Measurements from ENCODE around the gene WDR82. TPM values are rescaled to one million over a fixed set of nuclear protein-coding genes. Genes with fewer than 3 reads are reported as not detected.

Gene WDR82
- total RNA-seq, 4 donors from 2014 or later = 46.7 to 57.6 (median 52.5) TPM

- Histone ChIP-seq H3K36me3 (peaks cover 4% of the 10 kb centered on the region), H3K27me3 (no peaks in the 10 kb centered on the region), H3K4me3 (no peak overlapping the region), H3K9me3 (no peaks in the 10 kb centered on the region), H3K27ac (no peak overlapping the region), H3K4me1 (no peaks in the 10 kb centered on the region)
- TF ChIP-seq EP300 (IDR thresholded peaks at IDR 0.05) (no peak), POLR2A (IDR thresholded peaks at IDR 0.05) (no peak), POLR2AphosphoS5 (IDR thresholded peaks at IDR 0.05) (no peak)
- TF ChIP-seq, protein P1, sequence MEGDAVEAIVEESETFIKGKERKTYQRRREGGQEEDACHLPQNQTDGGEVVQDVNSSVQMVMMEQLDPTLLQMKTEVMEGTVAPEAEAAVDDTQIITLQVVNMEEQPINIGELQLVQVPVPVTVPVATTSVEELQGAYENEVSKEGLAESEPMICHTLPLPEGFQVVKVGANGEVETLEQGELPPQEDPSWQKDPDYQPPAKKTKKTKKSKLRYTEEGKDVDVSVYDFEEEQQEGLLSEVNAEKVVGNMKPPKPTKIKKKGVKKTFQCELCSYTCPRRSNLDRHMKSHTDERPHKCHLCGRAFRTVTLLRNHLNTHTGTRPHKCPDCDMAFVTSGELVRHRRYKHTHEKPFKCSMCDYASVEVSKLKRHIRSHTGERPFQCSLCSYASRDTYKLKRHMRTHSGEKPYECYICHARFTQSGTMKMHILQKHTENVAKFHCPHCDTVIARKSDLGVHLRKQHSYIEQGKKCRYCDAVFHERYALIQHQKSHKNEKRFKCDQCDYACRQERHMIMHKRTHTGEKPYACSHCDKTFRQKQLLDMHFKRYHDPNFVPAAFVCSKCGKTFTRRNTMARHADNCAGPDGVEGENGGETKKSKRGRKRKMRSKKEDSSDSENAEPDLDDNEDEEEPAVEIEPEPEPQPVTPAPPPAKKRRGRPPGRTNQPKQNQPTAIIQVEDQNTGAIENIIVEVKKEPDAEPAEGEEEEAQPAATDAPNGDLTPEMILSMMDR (IDR thresholded peaks at IDR 0.05) = no peak
- DNase-seq (ENCODE audit: low spot score in 2 of 2) = no peak
- 76% methylated on average over 5 of the region's 11 CpGs for WGBS
Observed at GRCh38 chr3:52323526-52324295, 45.3 kb upstream of the WDR82 start.

- Histone ChIP-seq H3K27me3 (no peaks in the 10 kb centered on the region), H3K4me1 (peaks cover 6% of the 10 kb centered on the region), H3K27ac (no peak overlapping the region), H3K4me3 (no peak overlapping the region), H3K9me3 (no peaks in the 10 kb centered on the region), H3K36me3 (peaks cover 4% of the 10 kb centered on the region)
- DNase-seq (ENCODE audit: low spot score in 2 of 2) = no peak
- WGBS = 89% methylated on average over 7 of the region's 7 CpGs
- TF ChIP-seq, protein P1 (IDR thresholded peaks at IDR 0.05) = no peak
- TF ChIP-seq POLR2A (IDR thresholded peaks at IDR 0.05) = no peak
- no peak for TF ChIP-seq POLR2AphosphoS5 (IDR thresholded peaks at IDR 0.05)
- no peak for TF ChIP-seq EP300 (IDR thresholded peaks at IDR 0.05)
Observed at GRCh38 chr3:52322466-52322865, 44.0 kb upstream of the WDR82 start.

GRCh38 chr3:52321481-52321880 lies 43.0 kb upstream of the WDR82 start:
- peaks cover 10% of the 10 kb centered on the region for H3K4me1 ChIP-seq
- 80% methylated on average over 5 of the region's 5 CpGs for WGBS
- H3K9me3 ChIP-seq = no peaks in the 10 kb centered on the region
- no peaks in the 10 kb centered on the region for H3K27me3 ChIP-seq
- no peak overlapping the region for H3K27ac ChIP-seq
- peaks cover under 1% of the 10 kb centered on the region for H3K36me3 ChIP-seq
- no peak for DNase-seq (ENCODE audit: low spot score in 2 of 2)
- TF ChIP-seq EP300 (IDR thresholded peaks at IDR 0.05) (no peak), POLR2A (IDR thresholded peaks at IDR 0.05) (no peak), POLR2AphosphoS5 (IDR thresholded peaks at IDR 0.05) (no peak)
- TF ChIP-seq, protein P1 (IDR thresholded peaks at IDR 0.05) = no peak
- no peak overlapping the region for H3K4me3 ChIP-seq

DNA sequence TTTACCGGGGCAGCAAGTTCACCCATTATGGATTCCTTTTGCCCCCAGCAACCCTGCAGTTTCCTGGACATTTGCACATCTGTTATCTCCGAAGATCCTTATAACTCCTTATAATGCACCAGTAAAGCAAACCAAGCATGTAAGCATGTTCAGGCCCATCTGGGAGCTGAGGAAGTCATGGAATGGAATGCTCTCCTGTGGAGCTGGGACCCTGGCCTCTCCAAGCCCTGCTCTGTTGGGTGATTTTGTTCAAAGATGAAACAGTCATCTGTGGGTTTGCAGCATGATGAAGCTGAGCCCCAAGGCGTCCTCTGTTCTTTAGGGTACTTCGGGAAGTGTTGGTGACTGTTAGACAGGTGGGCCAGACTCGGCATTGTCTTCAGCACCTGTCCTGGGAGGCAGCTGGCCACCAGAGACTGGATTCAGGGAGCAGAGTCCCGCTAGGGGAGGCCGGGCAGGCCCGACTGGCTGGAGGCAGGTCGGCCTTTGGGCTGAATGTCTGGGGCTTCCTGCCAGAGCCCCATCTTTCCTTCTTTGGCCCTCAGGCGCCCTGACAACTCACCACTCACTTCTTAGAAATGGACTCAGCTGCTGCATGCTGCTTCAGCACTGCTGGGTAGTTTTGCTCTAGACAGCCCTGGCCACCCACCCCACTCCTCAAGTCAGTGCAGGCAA lies 41.6 kb upstream of the WDR82 start:
- no peak for DNase-seq (ENCODE audit: low spot score in 2 of 2)
- 76% methylated on average over 10 of the region's 10 CpGs for WGBS
- Histone ChIP-seq H3K36me3 (no peaks in the 10 kb centered on the region), H3K27me3 (no peaks in the 10 kb centered on the region), H3K4me1 (peaks cover 10% of the 10 kb centered on the region), H3K4me3 (no peak overlapping the region), H3K27ac (no peak overlapping the region), H3K9me3 (no peaks in the 10 kb centered on the region)
- TF ChIP-seq POLR2A (IDR thresholded peaks at IDR 0.05) (no peak), EP300 (IDR thresholded peaks at IDR 0.05) (no peak), POLR2AphosphoS5 (IDR thresholded peaks at IDR 0.05) (no peak)
- TF ChIP-seq, protein P1 (IDR thresholded peaks at IDR 0.05) = no peak

DNA sequence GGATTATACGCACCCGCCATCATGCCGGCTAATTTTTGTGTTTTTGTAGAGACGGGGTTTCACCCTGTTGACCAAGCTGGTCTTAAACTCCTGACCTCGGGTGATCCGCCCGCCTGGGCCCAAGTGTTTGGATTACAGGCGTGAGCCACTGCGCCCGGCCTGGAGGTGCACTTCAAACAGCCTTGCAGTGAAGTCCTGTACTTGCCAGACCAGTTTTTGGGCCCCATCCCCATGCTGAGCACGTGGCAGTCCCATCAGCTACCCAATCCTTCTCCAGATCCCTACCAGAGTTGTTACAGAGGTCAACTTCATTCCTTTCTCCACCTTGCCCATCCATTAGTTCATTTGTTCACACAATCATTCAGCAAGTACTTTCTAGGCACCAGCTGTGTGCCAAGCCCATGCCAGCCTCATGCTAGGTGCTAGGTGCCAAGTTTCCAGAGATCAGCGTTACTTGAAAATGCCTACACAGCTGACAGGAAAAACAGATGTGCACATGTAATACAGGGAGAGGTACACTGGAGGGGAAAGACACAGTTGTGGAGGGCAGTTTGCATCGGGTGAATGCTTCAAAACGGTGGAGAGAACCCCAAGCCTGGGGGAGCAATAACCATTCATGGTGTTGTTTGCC lies 39.9 kb upstream of the WDR82 start:
- no peaks in the 10 kb centered on the region for H3K36me3 ChIP-seq
- H3K4me3 ChIP-seq = no peak overlapping the region
- H3K27me3 ChIP-seq = no peaks in the 10 kb centered on the region
- TF ChIP-seq POLR2AphosphoS5 (IDR thresholded peaks at IDR 0.05) = no peak
- TF ChIP-seq POLR2A (IDR thresholded peaks at IDR 0.05) = no peak
- TF ChIP-seq, protein P1 (IDR thresholded peaks at IDR 0.05) = no peak
- no peak for TF ChIP-seq EP300 (IDR thresholded peaks at IDR 0.05)
- H3K4me1 ChIP-seq = peaks cover 21% of the 10 kb centered on the region
- no peak overlapping the region for H3K27ac ChIP-seq
- H3K9me3 ChIP-seq = no peaks in the 10 kb centered on the region
- DNase-seq (ENCODE audit: low spot score in 2 of 2) = no peak
- WGBS = 72% methylated on average over 14 of the region's 14 CpGs
